ENCODE measurements around the gene BMPR1A.
"Not testable (repeated sequence)": the region's sequence is repeated elsewhere in the genome, so short reads cannot be mapped to it uniquely, and the experiment has no call there.

Gene BMPR1A

DNA sequence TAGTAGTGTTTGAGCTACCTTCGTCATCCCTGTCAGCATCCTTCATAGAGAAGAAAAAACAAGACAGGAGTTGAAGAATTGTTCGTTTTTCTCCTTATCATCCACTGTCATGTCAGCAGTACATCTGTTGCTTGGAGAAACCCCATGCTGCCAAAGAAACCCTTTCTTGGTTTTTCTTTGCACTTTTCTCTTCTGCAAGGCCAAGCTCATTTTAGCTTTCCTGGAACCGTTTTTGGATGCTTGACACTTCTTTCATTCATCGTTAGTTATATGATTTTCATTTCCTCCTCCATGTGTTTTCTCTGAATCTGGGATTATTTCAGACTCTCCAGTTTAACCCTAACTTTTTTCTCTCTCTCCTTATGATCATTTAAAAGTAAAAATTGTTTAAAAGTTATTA, 142.1 kb downstream of the BMPR1A start:
- no peak for DNase-seq

DNA sequence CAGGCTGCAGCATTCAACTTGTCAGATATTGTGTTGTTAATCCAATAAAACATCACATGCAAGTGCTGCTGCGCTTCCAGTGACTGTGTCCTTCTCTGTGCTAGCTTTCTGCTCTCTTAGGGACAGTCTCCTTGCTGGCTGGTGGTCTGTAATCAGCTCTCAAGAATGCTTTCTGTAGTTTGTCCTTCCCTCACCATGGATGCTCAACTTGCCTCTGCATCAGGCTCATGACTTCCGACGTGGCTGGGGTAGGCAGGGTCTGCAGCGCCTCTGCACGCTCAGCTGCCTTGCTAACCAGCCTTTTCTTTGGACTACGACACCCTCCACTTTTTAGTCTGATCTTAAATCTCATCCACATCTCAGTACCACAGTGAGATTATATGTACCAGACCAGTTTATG, 142.7 kb downstream of the BMPR1A start:
- DNase-seq: no peak

GRCh38 chr10:86899670-86900276, 143.4 kb downstream of the BMPR1A start:
- peak in 1 of 2 experiments; percentile 6 for DNase-seq

- peak in 1 of 2 experiments; percentile 19 for DNase-seq
Observed at GRCh38 chr10:86900955-86901354, 144.5 kb downstream of the BMPR1A start.

DNA sequence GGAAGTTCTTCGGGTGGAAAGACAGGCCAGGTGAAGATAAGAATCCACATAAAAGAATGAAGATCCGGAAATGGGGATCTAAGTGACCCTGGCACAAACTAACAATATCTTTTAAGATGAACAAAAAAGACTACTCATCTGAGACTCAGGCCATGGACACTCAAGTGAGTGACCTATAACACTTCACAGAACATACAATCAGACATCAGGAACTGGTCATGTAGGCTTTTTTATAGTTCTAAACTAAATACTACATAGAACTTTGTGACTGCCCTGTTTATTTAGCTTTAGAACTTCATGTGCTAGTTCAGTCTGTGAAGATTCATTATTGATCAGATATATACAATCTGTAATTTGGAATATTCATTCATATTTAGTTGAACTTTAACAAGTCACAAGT, 148.2 kb downstream of the BMPR1A start:
- no peak for DNase-seq

DNA sequence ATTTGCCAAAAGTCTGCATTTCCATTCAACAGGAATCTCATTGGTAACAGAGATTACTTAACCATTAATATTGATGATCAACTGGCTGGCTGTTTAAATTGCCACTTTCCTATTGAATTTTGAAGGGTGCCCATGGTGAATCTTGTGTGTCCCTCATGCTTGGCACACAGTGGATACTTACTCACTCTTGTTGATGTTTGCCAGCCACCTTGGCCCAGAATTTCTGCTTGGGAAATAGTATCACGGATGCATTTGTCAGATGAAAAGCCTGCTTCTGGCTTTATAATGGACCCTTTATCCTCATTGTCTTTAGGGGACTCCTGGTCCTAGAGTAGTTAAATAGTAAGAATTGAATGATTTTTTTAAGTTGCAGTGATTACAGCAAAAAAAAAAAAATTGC, 149.0 kb downstream of the BMPR1A start:
- no peak for DNase-seq

GRCh38 chr10:86914734-86915133, 158.3 kb downstream of the BMPR1A start:
- no peak for DNase-seq

DNA sequence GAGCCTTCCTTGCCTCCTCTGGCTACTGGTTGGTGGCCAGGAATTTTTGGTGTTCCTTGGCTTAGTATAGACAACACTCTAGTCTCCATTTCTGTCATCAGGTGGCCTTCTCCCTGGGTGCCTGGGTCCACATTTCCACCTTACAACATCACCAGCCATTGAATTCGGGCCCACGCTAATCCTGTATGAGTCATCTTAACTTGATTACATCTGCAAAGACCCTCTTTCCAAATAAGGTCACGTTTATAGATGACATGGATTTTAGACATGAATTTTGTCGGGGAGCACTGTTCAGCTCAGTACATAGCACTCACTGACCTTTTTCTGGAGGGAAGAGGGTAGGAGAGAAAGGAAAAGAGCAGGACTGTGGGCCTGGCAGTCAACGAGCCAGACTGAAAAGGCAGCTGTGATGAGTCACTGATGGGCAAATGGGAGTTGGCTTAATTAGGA, 161.6 kb downstream of the BMPR1A start:
- no peak for DNase-seq

- no peak for DNase-seq
Observed at GRCh38 chr10:86922553-86922961, 166.1 kb downstream of the BMPR1A start.

GRCh38 chr10:86929468-86930380, 173.3 kb downstream of the BMPR1A start:
- no peak for DNase-seq

GRCh38 chr10:86931872-86932271, 175.5 kb downstream of the BMPR1A start:
- no peak for DNase-seq

DNA sequence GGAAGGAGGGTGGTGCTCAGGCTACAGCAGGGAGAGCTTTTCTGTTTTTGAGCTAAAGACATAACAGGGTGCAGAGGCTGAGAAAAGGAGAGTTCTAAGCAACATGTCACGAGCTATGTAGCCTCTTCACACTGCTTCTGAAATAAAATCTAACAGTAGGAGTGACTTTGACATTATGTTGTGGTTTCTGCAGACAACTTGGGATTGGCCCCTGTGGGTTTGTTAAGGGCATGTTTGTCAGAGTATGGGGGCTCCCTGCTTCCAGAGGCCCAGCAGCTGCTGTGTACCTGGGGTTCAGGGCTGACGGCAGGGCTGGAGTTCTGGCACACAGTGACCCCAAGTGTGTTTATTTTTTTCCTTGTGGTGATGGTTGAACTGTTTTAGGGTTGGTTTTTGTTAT, 176.3 kb downstream of the BMPR1A start:
- DNase-seq: no peak

- DNase-seq: not testable (repeated sequence)
Observed at GRCh38 chr10:86934162-86934711, 177.8 kb downstream of the BMPR1A start.

- no peak for DNase-seq
Observed at GRCh38 chr10:86936661-86937501, 180.5 kb downstream of the BMPR1A start.

DNA sequence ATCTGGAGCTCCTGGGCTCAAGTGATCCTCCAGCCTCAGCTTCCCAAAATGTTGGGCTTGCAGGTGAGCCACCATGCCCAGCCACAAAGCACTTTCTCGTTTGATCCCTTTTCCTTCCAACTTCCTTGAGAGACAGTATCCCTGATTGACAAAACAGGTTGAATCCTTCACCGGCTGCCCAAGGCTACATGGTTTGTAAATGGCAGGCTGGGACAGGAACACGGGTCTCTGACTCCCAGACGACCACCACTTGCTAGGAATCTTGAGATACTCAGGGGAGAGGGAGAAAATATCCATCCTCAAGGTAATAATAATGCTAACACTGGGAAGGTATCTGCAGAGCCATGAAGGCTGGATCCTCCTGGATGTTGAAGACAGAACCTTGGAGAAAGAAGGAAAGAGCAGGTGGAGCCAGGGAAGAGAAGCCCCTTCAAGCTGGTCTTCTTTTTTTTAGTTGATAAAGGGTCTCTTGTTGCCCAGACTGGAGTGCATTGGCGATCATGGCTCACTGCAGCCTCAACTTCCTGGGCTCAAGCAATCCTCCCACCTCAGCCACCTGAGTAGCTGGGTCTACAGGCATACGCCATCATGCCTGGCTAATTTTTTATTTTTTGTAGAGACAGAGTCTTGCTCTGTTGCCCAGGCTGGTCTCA, 181.2 kb downstream of the BMPR1A start:
- no peak for DNase-seq

- DNase-seq: no peak
Observed at GRCh38 chr10:86938260-86938659, 181.8 kb downstream of the BMPR1A start.

DNA sequence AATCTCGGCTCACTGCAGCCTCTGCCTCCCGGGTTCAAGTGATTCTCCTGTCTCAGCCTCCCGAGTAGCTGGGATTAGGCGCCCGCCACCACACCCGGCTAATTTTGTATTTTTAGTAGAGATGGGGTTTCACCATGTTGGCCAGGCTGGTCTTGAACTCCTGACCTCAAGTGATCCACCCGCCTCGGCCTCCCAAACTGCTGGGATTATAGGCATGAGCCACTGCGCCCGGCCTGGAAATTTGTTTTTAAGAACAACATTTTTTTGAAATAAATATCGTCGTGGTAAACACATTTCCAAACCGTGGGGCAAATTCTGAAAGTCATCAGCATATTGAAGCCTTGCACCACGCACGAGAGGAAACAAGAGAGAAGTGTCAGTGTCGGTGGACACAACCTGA, 183.7 kb downstream of the BMPR1A start:
- not testable (repeated sequence) for DNase-seq

DNA sequence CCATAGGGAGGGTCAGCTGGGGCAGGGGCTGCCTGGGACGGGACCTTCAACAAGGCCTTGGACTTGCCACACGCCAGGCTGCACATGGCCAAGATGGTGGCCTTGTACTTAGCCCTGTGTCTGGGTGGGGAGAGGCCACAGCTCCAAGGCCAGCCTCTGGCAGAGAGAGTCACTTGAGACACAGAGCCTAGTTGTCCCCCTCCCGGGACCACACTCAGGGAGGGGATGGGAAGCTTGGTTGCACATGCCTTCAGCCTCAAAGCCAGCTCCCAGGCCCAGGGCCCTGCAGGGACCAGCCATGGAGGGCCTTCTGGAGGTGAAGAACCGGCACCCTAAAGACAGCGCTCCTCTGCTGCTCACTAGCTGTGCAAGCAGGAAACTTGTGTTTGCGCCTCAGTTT, 184.3 kb downstream of the BMPR1A start:
- no peak for DNase-seq

- DNase-seq: no peak
Observed at GRCh38 chr10:86941426-86941825, 185.0 kb downstream of the BMPR1A start.

GRCh38 chr10:86941991-86942421, 185.6 kb downstream of the BMPR1A start:
- no peak for DNase-seq

GRCh38 chr10:86942441-86943315, 186.3 kb downstream of the BMPR1A start:
- DNase-seq: no peak
